Fibroblast of skin of right biceps (primary cell): ENCODE results near the gene MBIP.

Experiments
- DNase-seq: peaks from one replicate; pipeline ENCODE4 v3.0.0-alpha.2; 2013

Gene MBIP

GRCh38 chr14:36313206-36313605 is 7.2 kb downstream of the MBIP start:
- no peak for DNase-seq

- DNase-seq, result no peak
These were observed 13.6 kb downstream of the MBIP start for GRCh38 chr14:36306836-36307235.

GRCh38 chr14:36304895-36305294 is 15.5 kb downstream of the MBIP start:
- DNase-seq, result no peak

- no peak for DNase-seq
These were observed 16.5 kb downstream of the MBIP start for GRCh38 chr14:36303960-36304359.

- DNase-seq, result no peak
These were observed 17.6 kb downstream of the MBIP start for GRCh38 chr14:36302823-36303222.

GRCh38 chr14:36301159-36301558 is 19.3 kb downstream of the MBIP start:
- DNase-seq, result no peak

- DNase-seq, result no peak
These were observed 20.1 kb downstream of the MBIP start for GRCh38 chr14:36300337-36300736.

- DNase-seq, result no peak
These were observed 24.5 kb downstream of the MBIP start for GRCh38 chr14:36295642-36296627.

GRCh38 chr14:36294543-36294942 is 25.9 kb downstream of the MBIP start:
- DNase-seq, result no peak

- peak; percentile 69 for DNase-seq
These were observed 26.6 kb downstream of the MBIP start for GRCh38 chr14:36293824-36294223.

- no peak for DNase-seq
These were observed 30.5 kb downstream of the MBIP start for GRCh38 chr14:36289954-36290353.

- no peak for DNase-seq
These were observed 31.9 kb downstream of the MBIP start for GRCh38 chr14:36288496-36288895.

- no peak for DNase-seq
These were observed 35.4 kb downstream of the MBIP start for GRCh38 chr14:36284971-36285595.

GRCh38 chr14:36281309-36281708 is 39.1 kb downstream of the MBIP start:
- DNase-seq, result no peak

GRCh38 chr14:36279306-36280190 is 40.9 kb downstream of the MBIP start:
- no peak for DNase-seq

- DNase-seq, result no peak
These were observed 44.7 kb downstream of the MBIP start for GRCh38 chr14:36275741-36276140.

- DNase-seq, result peak; percentile 3
These were observed 48.2 kb downstream of the MBIP start for GRCh38 chr14:36271939-36272907.

GRCh38 chr14:36271222-36271621 is 49.2 kb downstream of the MBIP start:
- DNase-seq, result no peak

GRCh38 chr14:36270191-36270590 is 50.2 kb downstream of the MBIP start:
- DNase-seq, result no peak

GRCh38 chr14:36268121-36268520 is 52.3 kb downstream of the MBIP start:
- no peak for DNase-seq

GRCh38 chr14:36264595-36264994 is 55.8 kb downstream of the MBIP start:
- DNase-seq, result no peak

GRCh38 chr14:36264107-36264506 is 56.3 kb downstream of the MBIP start:
- DNase-seq, result no peak
